T-helper 2 cell treated with Interferon-gamma antibody and Interleukin-4, amounts not matched to agents 5 μg/mL and 100 μg/mL, for 36 hours (primary cell): ENCODE measurements around the gene KLHL11.
"Not testable (repeated sequence)": the region's sequence is repeated elsewhere in the genome, so short reads cannot be mapped to it uniquely, and the experiment has no call there.

ENCODE experiments used
- DNase-seq: peaks from one replicate; pipeline ENCODE4 v3.0.0; 2021; ENCODE audit warnings: low spot score
- H3K27ac Mint-ChIP-seq: one replicate; pipeline ENCODE4 v1.8.0; 2021; ENCODE audit warnings: mild to moderate bottlenecking, mixed read lengths
- H3K27me3 Mint-ChIP-seq: one replicate; pipeline ENCODE4 v1.8.0; 2021; ENCODE audit warnings: low read depth, mixed read lengths
- H3K36me3 Mint-ChIP-seq: one replicate; pipeline ENCODE4 v1.8.0; 2021; ENCODE audit warnings: low read depth, mixed read lengths
- H3K4me1 Mint-ChIP-seq: one replicate; pipeline ENCODE4 v1.8.0; 2021; ENCODE audit warnings: low read depth, mixed read lengths
- H3K4me3 Mint-ChIP-seq: one replicate; pipeline ENCODE4 v1.8.0; 2022; ENCODE audit warnings: mild to moderate bottlenecking, moderate library complexity, mixed read lengths
- H3K9me3 Mint-ChIP-seq: one replicate; pipeline ENCODE4 v1.8.0; 2021; ENCODE audit warnings: mixed read lengths

Gene KLHL11

GRCh38 chr17:41870627-41871026 lies 5.4 kb upstream of the KLHL11 start:
- no peak for DNase-seq
- H3K4me1 Mint-ChIP-seq, result peaks cover 52% of the 10 kb centered on the region
- peaks cover 68% of the 10 kb centered on the region for H3K36me3 Mint-ChIP-seq
- H3K27me3 Mint-ChIP-seq, result no peaks in the 10 kb centered on the region
- H3K4me3 Mint-ChIP-seq, result no peak overlapping the region
- peak overlapping the region; percentile 93 for H3K27ac Mint-ChIP-seq
- no peaks in the 10 kb centered on the region for H3K9me3 Mint-ChIP-seq

DNA sequence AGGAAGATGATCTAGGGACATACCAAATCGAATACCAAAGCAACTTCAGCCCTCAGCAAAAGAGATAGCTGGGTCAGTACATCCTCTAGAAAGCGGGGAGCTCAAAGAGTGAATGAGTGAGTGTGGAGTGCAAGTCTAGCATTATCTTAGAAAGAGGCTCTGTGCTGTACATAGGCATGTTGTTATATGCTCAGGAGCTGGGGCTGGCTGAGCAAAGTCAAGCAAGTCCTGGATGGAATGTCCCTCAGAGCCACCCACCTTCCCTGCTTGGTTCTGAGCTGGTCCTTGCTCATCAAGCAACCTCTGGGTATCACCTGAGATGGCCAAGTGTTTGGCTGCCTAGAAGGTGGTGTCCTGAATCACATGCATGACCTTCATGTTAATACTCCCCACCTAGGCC lies 4.9 kb upstream of the KLHL11 start:
- no peaks in the 10 kb centered on the region for H3K9me3 Mint-ChIP-seq
- H3K27me3 Mint-ChIP-seq, result no peaks in the 10 kb centered on the region
- peak overlapping the region; percentile 93 for H3K27ac Mint-ChIP-seq
- no peak for DNase-seq
- H3K36me3 Mint-ChIP-seq, result peaks cover 68% of the 10 kb centered on the region
- peaks cover 54% of the 10 kb centered on the region for H3K4me1 Mint-ChIP-seq
- H3K4me3 Mint-ChIP-seq, result peak overlapping the region; percentile 79

- Mint-ChIP-seq H3K4me3 (peak overlapping the region; percentile 79), H3K9me3 (no peaks in the 10 kb centered on the region), H3K36me3 (peaks cover 65% of the 10 kb centered on the region), H3K27ac (peak overlapping the region; percentile 93), H3K27me3 (no peaks in the 10 kb centered on the region), H3K4me1 (peaks cover 54% of the 10 kb centered on the region)
- peak; percentile 28 for DNase-seq
Measured at GRCh38 chr17:41869426-41869825, 4.2 kb upstream of the KLHL11 start.

GRCh38 chr17:41868568-41868967 lies 3.3 kb upstream of the KLHL11 start:
- Mint-ChIP-seq H3K27me3 (no peaks in the 10 kb centered on the region), H3K27ac (peak overlapping the region; percentile 93), H3K4me3 (peak overlapping the region; percentile 79)

GRCh38 chr17:41865596-41865893 lies 322 bp upstream of the KLHL11 start:
- peaks cover 50% of the 10 kb centered on the region for H3K4me1 Mint-ChIP-seq
- H3K36me3 Mint-ChIP-seq, result peaks cover 41% of the 10 kb centered on the region
- H3K27ac Mint-ChIP-seq, result peak overlapping the region; percentile 86
- no peaks in the 10 kb centered on the region for H3K27me3 Mint-ChIP-seq
- DNase-seq, result no peak
- no peaks in the 10 kb centered on the region for H3K9me3 Mint-ChIP-seq
- H3K4me3 Mint-ChIP-seq, result no peak overlapping the region

More at GRCh38 chr17:41868568-41868967, 3.3 kb upstream of the KLHL11 start:
- peaks cover 63% of the 10 kb centered on the region for H3K36me3 Mint-ChIP-seq
- H3K9me3 Mint-ChIP-seq, result no peaks in the 10 kb centered on the region
- peaks cover 54% of the 10 kb centered on the region for H3K4me1 Mint-ChIP-seq
- peak; percentile 41 for DNase-seq

DNA sequence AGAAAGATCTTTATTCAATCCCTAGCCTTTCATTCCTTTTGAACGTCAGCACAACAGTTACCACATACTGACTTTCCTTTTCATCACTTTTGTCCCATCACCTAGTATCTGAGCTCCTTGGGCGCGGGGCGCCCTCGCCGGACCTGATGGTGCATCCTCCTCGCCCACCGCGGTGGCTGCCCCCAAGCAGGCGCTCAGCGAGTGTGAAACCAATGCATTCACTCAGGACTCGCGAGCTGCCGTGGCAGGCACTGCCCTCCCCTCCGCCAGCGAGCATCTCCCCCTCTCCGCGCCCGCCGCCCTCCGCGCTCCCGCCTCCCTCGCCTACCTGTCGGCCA lies 756 bp downstream of the KLHL11 start:
- Mint-ChIP-seq H3K27me3 (no peaks in the 10 kb centered on the region), H3K4me3 (no peak overlapping the region), H3K4me1 (peaks cover 42% of the 10 kb centered on the region), H3K27ac (no peak overlapping the region), H3K36me3 (peaks cover 30% of the 10 kb centered on the region), H3K9me3 (no peaks in the 10 kb centered on the region)
- peak; percentile 35 for DNase-seq

DNA sequence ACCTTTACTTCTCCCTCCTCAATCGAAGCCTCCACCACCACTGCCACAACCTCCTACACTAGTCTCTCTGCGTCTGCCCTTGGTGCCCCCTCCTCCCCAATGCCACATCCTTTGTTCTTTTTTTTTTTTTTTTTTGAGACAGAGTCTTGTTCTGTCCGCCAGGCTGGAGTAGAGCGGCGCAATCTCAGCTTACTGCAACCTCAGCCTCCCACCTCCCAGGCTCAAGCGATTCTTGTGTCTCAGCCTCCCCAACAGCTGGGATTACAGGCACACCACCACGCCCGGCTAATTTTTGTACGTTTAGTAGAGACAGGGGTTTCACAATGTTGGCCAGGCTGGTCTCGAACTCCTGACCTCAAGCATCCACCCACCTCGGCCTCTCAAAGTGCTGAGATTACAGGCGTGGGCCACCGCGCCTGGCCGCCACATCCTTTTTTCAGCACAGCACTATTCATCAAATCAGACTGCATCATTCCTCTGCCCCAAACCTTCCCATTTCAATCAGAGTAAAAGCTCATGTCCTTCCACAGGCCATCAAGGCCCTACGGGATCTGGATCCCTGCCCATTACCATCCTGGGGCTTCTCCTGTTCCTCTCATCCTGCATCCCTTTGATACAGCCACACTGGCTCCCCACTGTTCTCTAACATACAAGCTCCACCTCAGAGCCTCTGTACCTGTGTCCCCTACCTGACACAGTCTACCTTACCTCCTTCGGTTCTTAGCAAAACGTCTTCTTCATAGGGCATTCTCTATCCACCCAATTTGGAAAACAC lies 2.0 kb downstream of the KLHL11 start:
- H3K27ac Mint-ChIP-seq, result no peak overlapping the region
- DNase-seq, result peak; percentile 43
- H3K4me3 Mint-ChIP-seq, result no peak overlapping the region
- H3K4me1 Mint-ChIP-seq, result peaks cover 30% of the 10 kb centered on the region
- no peaks in the 10 kb centered on the region for H3K9me3 Mint-ChIP-seq
- peaks cover 21% of the 10 kb centered on the region for H3K36me3 Mint-ChIP-seq
- no peaks in the 10 kb centered on the region for H3K27me3 Mint-ChIP-seq

DNA sequence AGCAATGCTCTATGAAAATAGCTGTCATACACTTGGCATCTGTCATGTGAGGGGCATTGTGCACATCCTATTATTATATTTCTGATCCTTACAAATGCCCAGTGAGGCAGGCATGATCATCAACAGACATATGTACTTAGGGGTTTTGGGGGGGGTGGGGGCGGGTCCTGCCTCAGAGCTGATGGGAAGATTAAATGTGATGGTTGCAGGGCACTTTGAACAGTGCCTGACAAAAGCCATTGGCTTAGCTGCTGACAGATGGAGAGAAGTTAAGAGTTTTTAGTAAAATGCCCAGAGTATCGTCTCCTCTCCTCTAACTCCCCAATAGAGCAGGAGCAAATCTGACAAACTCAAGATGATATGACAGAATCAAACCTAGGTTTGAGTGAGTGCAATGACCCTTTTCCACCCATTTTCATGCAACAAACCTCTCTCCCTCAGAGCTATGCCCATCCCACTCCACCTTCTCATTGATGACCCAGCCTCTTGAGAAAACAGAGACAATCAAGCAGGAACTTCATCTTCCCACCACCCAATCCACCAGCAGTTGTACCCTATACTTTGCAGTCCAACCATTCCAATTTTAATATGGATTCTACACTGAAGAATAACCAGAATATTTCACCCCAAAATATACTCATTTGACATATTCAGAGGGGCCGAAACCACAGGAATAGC lies 4.8 kb downstream of the KLHL11 start:
- no peaks in the 10 kb centered on the region for H3K9me3 Mint-ChIP-seq
- DNase-seq, result no peak
- H3K36me3 Mint-ChIP-seq, result peaks cover 7% of the 10 kb centered on the region
- H3K27ac Mint-ChIP-seq, result no peak overlapping the region
- H3K4me3 Mint-ChIP-seq, result no peak overlapping the region
- no peaks in the 10 kb centered on the region for H3K27me3 Mint-ChIP-seq
- peaks cover 12% of the 10 kb centered on the region for H3K4me1 Mint-ChIP-seq

- not testable (repeated sequence) for H3K9me3 Mint-ChIP-seq, DNase-seq, H3K4me3 Mint-ChIP-seq, H3K27me3 Mint-ChIP-seq, H3K27ac Mint-ChIP-seq
- Mint-ChIP-seq H3K36me3 (peaks cover 38% of the 10 kb centered on the region), H3K4me1 (peaks cover 10% of the 10 kb centered on the region)
Measured at GRCh38 chr17:41851382-41851781, 13.8 kb downstream of the KLHL11 start.

GRCh38 chr17:41849251-41849990 lies 15.8 kb downstream of the KLHL11 start:
- Mint-ChIP-seq H3K36me3 (peaks cover 30% of the 10 kb centered on the region), H3K4me3 (no peak overlapping the region), H3K9me3 (no peaks in the 10 kb centered on the region), H3K4me1 (peaks cover 10% of the 10 kb centered on the region), H3K27ac (no peak overlapping the region), H3K27me3 (no peaks in the 10 kb centered on the region)
- no peak for DNase-seq

DNA sequence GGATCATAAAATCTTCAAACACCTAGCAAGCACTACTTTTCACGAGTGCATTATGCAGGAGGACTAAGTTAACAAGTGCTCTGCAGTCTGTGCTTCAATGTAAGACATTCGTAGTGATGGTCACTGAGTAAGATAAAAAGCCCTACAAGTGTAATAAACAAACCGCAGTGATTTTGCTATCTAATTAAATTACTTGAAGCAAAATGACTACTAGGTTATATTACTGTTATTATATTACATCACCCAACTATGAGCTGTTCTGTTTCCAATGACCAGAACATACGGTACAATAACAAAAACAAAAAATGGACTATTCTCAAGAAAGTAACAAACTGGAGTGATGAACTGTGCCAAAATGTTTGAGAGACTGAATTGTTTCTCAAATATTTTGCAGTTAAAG lies 16.4 kb downstream of the KLHL11 start:
- Mint-ChIP-seq H3K27me3 (no peaks in the 10 kb centered on the region), H3K4me1 (peaks cover 10% of the 10 kb centered on the region), H3K36me3 (peaks cover 24% of the 10 kb centered on the region), H3K27ac (no peak overlapping the region), H3K4me3 (no peak overlapping the region), H3K9me3 (no peaks in the 10 kb centered on the region)
- no peak for DNase-seq

DNA sequence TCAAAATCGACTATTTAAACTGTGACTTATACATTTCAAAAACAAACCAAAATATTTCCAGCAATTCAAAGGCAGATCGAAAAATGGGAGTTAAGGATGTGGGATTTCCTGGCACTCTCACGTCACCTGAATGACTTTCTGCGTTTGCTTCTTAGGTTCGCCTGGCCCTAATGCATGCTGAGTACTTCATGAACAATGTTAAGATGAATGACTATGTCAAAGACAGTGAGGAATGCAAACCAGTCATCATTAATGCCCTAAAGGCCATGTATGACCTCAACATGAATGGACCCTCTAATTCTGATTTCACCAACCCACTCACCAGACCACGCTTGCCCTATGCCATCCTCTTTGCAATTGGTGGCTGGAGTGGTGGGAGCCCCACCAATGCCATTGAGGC lies 20.3 kb downstream of the KLHL11 start:
- no peaks in the 10 kb centered on the region for H3K27me3 Mint-ChIP-seq
- DNase-seq, result no peak
- no peak overlapping the region for H3K4me3 Mint-ChIP-seq
- H3K4me1 Mint-ChIP-seq, result peaks cover 3% of the 10 kb centered on the region
- H3K36me3 Mint-ChIP-seq, result peaks cover 11% of the 10 kb centered on the region
- no peak overlapping the region for H3K27ac Mint-ChIP-seq
- H3K9me3 Mint-ChIP-seq, result no peaks in the 10 kb centered on the region

GRCh38 chr17:41840781-41841180 lies 24.4 kb downstream of the KLHL11 start:
- not testable (repeated sequence) for H3K4me1 Mint-ChIP-seq, H3K36me3 Mint-ChIP-seq, H3K9me3 Mint-ChIP-seq, DNase-seq, H3K27ac Mint-ChIP-seq, H3K4me3 Mint-ChIP-seq, H3K27me3 Mint-ChIP-seq

GRCh38 chr17:41839448-41839847 lies 25.8 kb downstream of the KLHL11 start:
- not testable (repeated sequence) for H3K9me3 Mint-ChIP-seq, H3K36me3 Mint-ChIP-seq, H3K27ac Mint-ChIP-seq, H3K4me3 Mint-ChIP-seq, DNase-seq, H3K27me3 Mint-ChIP-seq
- H3K4me1 Mint-ChIP-seq, result peaks cover 13% of the 10 kb centered on the region
